GM12891 (cell line): ENCODE results near the gene NT5C3A.

Experiments used
- PAX5 ChIP-seq: IDR thresholded peaks from 2 replicates; pipeline ENCODE4 v1.6.1; 2011; ENCODE audit warnings: low read length, moderate library complexity, mild to moderate bottlenecking; ENCODE audit not compliant: insufficient read depth, severe bottlenecking
- POLR2A ChIP-seq: IDR thresholded peaks from 2 replicates; pipeline ENCODE4 v1.6.1; 2011; ENCODE audit warnings: low read depth, low read length, control low read depth
- POLR2AphosphoS5 ChIP-seq: IDR thresholded peaks from 2 replicates; pipeline ENCODE4 v1.6.1; 2011; ENCODE audit warnings: low read depth, low read length, control low read depth
- SPI1 ChIP-seq: IDR thresholded peaks from 2 replicates; pipeline ENCODE4 v1.6.1; 2011; ENCODE audit warnings: low read depth, low read length, control low read depth
- TAF1 ChIP-seq: IDR thresholded peaks from 2 replicates; pipeline ENCODE4 v1.6.1; 2011; ENCODE audit warnings: low read depth, low read length, control low read depth

- TF ChIP-seq POLR2A = no peak
- no peak for TF ChIP-seq TAF1
- no peak for TF ChIP-seq POLR2AphosphoS5
- TF ChIP-seq PAX5 = no peak
- no peak for TF ChIP-seq SPI1
Observed at GRCh38 chr7:33087356-33087755, 24.8 kb upstream of the NT5C3A start.
